ENCODE results near the gene OSM.

Gene OSM

GRCh38 chr22:30284172-30284571 lies 17.5 kb upstream of the OSM start:
- Histone ChIP-seq H3K4me3 (ENCODE audit: low read depth, low read length) (no peak overlapping the region), H3K9me3 (ENCODE audit: control insufficient read depth, insufficient read depth, low read depth, low read length) (no peaks in the 10 kb centered on the region), H3K27ac (ENCODE audit: extremely low read depth, low read depth, low read length) (no peak overlapping the region), H3K36me3 (ENCODE audit: control insufficient read depth in 2 of 2, insufficient read depth in 1 of 2, low read length in 2 of 2) (peaks cover 0 to 17% of the 10 kb centered on the region in 2 experiments; a peak in 1 of 3 replicates), H3K4me1 (ENCODE audit: control insufficient read depth, insufficient read depth, low read length) (no peaks in the 10 kb centered on the region; the same call in 1 of the 2 replicates)
- CTCF ChIA-PET: interaction anchor here (0.6 to 2.9 kb wide), 4 partner anchors 10 to 636 kb away, joined by 3 to 19 read pairs (median 4); no protein-coding TSS in a partner anchor
- peak; percentile 75 for TF ChIP-seq GLIS1 (tag by site-specific recombination; IDR thresholded peaks at IDR 0.05)
- no peak for TF ChIP-seq BCL11B (tag by site-specific recombination; IDR thresholded peaks at IDR 0.05; ENCODE audit: low read depth)
- no peak for TF ChIP-seq AEBP2 (tag by site-specific recombination; IDR thresholded peaks at IDR 0.05; ENCODE audit: borderline replicate concordance)
- TF ChIP-seq KLF1 (tag by site-specific recombination; IDR thresholded peaks at IDR 0.05): peak; percentile 70
- TF ChIP-seq ZNF394 (tag by site-specific recombination; IDR thresholded peaks at IDR 0.05; ENCODE audit: borderline replicate concordance): no peak
- TF ChIP-seq KLF17 (tag by site-specific recombination; IDR thresholded peaks at IDR 0.05): peak; percentile 50; the same call in 1 of the 2 replicates
- POLR2A ChIA-PET: no interaction called here

- ChIA-PET CTCF (interaction anchor here (0.6 to 1.4 kb wide), 4 partner anchors 9 to 175 kb away, joined by 3 to 8 read pairs (median 4); no protein-coding TSS in a partner anchor), POLR2A (interaction anchor here (0.8 kb wide), 1 partner anchor 74 kb away, joined by 3 read pairs; the partner anchor contains the start of genes CCDC157 and SF3A1)
- peaks cover 0 to 17% of the 10 kb centered on the region in 2 experiments; a peak in 1 of 3 replicates for H3K36me3 ChIP-seq (ENCODE audit: control insufficient read depth in 2 of 2, insufficient read depth in 1 of 2, low read length in 2 of 2)
- H3K9me3 ChIP-seq (ENCODE audit: control insufficient read depth, insufficient read depth, low read depth, low read length): no peaks in the 10 kb centered on the region
- TF ChIP-seq ZNF571 (tag by site-specific recombination; IDR thresholded peaks at IDR 0.05): no peak
- no peak for TF ChIP-seq ZNF580 (tag by site-specific recombination; IDR thresholded peaks at IDR 0.05)
- TF ChIP-seq ZNF701 (tag by site-specific recombination; IDR thresholded peaks at IDR 0.05): no peak
- no peak for TF ChIP-seq ZBTB44 (tag by site-specific recombination; IDR thresholded peaks at IDR 0.05)
- no peak for TF ChIP-seq ZNF155 (tag by site-specific recombination; IDR thresholded peaks at IDR 0.05)
- no peak for TF ChIP-seq ZNF560 (tag by site-specific recombination; IDR thresholded peaks at IDR 0.05; ENCODE audit: borderline replicate concordance)
- TF ChIP-seq ZNF704 (tag by site-specific recombination; IDR thresholded peaks at IDR 0.05): no peak
- no peak for TF ChIP-seq MZF1 (tag by site-specific recombination; IDR thresholded peaks at IDR 0.05; ENCODE audit: borderline replicate concordance)
- no peak for TF ChIP-seq ZNF792 (tag by site-specific recombination; IDR thresholded peaks at IDR 0.05)
- no peak for TF ChIP-seq ZNF645 (tag by site-specific recombination; IDR thresholded peaks at IDR 0.05)
- TF ChIP-seq ZFHX2 (tag by site-specific recombination; conservative IDR thresholded peaks at IDR 0.05): no peak
- TF ChIP-seq ZNF350 (tag by site-specific recombination; IDR thresholded peaks at IDR 0.05): no peak
- no peak for TF ChIP-seq ZSCAN23 (tag by site-specific recombination; IDR thresholded peaks at IDR 0.05)
- TF ChIP-seq ZNF830 (tag by site-specific recombination; IDR thresholded peaks at IDR 0.05; ENCODE audit: low read depth): no peak
- TF ChIP-seq ZNF707 (tag by site-specific recombination; IDR thresholded peaks at IDR 0.05): no peak
- TF ChIP-seq ZNF488 (tag by site-specific recombination; IDR thresholded peaks at IDR 0.05): no peak
- H3K4me3 ChIP-seq (ENCODE audit: low read depth, low read length): no peak overlapping the region
- H3K27ac ChIP-seq (ENCODE audit: extremely low read depth, low read depth, low read length): no peak overlapping the region
- H3K4me1 ChIP-seq (ENCODE audit: control insufficient read depth, insufficient read depth, low read length): no peaks in the 10 kb centered on the region
These were observed 16.7 kb upstream of the OSM start for GRCh38 chr22:30283342-30283741.
